Suprapubic skin (tissue), 4 donors: ENCODE data around the gene TREML2.

ENCODE experiments used
- EP300 ChIP-seq: sonication (generic); formaldehyde crosslinking; IDR thresholded peaks from one replicate; pipeline ENCODE4 v1.6.1; 2017; ENCODE audit warnings: antibody characterized with exemption
- POLR2AphosphoS5 ChIP-seq, 3 donors: sonication (generic); formaldehyde crosslinking; IDR thresholded peaks; one replicate each; pipeline ENCODE4 v1.6.1; 2017; ENCODE audit warnings: antibody characterized with exemption in 3 of 3
- TF ChIP-seq, protein P1 (sequence below), 2 donors: fragments of 200-600 bp in 1 of 2; fragments of 450-650 bp in 1 of 2; sonication (generic) in 1 of 2; IDR thresholded peaks; one replicate each; pipeline ENCODE4 v1.5.1; 2016 to 2019; ENCODE audit warnings: antibody characterized with exemption in 2 of 2, mild to moderate bottlenecking in 1 of 2, moderate library complexity in 1 of 2

DNA sequence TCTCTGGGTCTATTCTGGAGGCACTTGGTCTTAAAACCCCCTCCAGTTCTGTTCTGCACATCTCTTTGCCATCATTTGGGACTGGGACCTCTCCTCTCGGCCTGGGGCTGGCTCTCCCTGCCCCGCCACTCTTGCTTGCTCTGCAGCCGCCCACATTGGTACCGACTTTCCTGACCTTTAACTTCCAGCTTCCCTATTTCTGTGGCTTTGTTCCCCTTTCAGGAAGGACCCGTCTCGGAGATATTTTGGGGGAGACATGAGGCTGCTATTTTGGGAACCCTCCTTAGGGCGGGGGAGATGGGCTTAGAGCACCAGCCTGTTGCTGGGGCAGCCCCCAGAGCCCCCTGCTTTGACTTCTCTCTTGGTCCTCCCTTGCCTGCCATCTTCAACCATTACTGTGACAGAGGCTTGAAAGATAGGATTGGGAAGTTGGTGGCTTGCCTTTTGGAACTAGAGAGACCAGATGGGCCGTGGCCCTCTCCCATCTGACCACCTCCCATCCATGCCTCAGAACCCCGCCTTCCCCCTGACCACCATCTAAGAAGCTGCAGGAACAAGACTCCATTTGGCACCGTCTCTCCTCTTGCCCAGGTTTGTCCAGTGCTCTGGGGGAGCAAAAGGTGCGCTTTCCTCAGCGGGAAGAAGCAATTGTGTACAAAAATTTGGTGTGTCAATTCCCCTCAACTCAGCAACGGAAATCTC, 38.9 kb downstream of the TREML2 start:
- no peak for TF ChIP-seq EP300
- TF ChIP-seq, protein P1, sequence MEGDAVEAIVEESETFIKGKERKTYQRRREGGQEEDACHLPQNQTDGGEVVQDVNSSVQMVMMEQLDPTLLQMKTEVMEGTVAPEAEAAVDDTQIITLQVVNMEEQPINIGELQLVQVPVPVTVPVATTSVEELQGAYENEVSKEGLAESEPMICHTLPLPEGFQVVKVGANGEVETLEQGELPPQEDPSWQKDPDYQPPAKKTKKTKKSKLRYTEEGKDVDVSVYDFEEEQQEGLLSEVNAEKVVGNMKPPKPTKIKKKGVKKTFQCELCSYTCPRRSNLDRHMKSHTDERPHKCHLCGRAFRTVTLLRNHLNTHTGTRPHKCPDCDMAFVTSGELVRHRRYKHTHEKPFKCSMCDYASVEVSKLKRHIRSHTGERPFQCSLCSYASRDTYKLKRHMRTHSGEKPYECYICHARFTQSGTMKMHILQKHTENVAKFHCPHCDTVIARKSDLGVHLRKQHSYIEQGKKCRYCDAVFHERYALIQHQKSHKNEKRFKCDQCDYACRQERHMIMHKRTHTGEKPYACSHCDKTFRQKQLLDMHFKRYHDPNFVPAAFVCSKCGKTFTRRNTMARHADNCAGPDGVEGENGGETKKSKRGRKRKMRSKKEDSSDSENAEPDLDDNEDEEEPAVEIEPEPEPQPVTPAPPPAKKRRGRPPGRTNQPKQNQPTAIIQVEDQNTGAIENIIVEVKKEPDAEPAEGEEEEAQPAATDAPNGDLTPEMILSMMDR (IDR thresholded peaks at IDR 0.05) = no peak
- no peak for TF ChIP-seq POLR2AphosphoS5 (IDR thresholded peaks at IDR 0.05)
